PC-3 (cell line): Measurements from ENCODE around the gene CUEDC1. TPM values are rescaled to one million over a fixed set of nuclear protein-coding genes. Genes with fewer than 3 reads are reported as not detected.

Source experiments
- ATAC-seq: fragments of 200-7000 bp; cut with Tn5 transposase; 2 replicates; pipeline ENCODE4 v1.9.1; 2020; ENCODE audit warnings: mild to moderate bottlenecking, moderate library complexity
- BruUV-seq: library from RNA; stranded (reverse); fragments of 400-500 nt; replicated peaks from 2 replicates; lab custom pipeline; 2021; lab: Mats Ljungman, UMichigan
- CTCF ChIA-PET: fragments of 300-600 bp; sonication (Branson Sonifier 250); formaldehyde crosslinking; loops from one replicate; lab custom pipeline; 2022; ENCODE audit warnings: antibody characterized with exemption; lab: Charles Lee
- POLR2A ChIA-PET: fragments of 300-600 bp; sonication (Branson Sonifier 250); formaldehyde crosslinking; loops from one replicate; lab custom pipeline; 2022; ENCODE audit warnings: antibody characterized with exemption; ENCODE audit not compliant: unreplicated experiment; lab: Charles Lee
- DNase-seq: peaks from one replicate; pipeline ENCODE4 v3.0.0-alpha.2; 2015
- H2AFZ ChIP-seq: fragments of 300-600 bp; sonication (generic); 2 replicates; pipeline ENCODE4 v1.6.0; 2016; ENCODE audit warnings: antibody characterized with exemption, low read length
- H3F3A ChIP-seq: fragments of 300-600 bp; sonication (generic); one replicate; pipeline ENCODE4 v1.6.0; 2017; ENCODE audit warnings: antibody characterized with exemption, low read length, control low read depth, mild to moderate bottlenecking; ENCODE audit not compliant: unreplicated experiment
- H3K27ac ChIP-seq: fragments of 300-600 bp; sonication (generic); 2 replicates; pipeline ENCODE4 v1.5.1; 2016; ENCODE audit warnings: mild to moderate bottlenecking, low read length
- H3K27me3 ChIP-seq: fragments of 300-600 bp; sonication (generic); 2 replicates; pipeline ENCODE4 v1.6.1; 2016; ENCODE audit warnings: low read length, mixed read lengths
- H3K36me3 ChIP-seq: fragments of 300-600 bp; sonication (generic); 2 replicates; pipeline ENCODE4 v1.6.1; 2016; ENCODE audit warnings: low read depth, mixed run types, low read length, mixed read lengths
- H3K4me1 ChIP-seq: fragments of 300-600 bp; sonication (generic); 2 replicates; pipeline ENCODE4 v1.5.1; 2016; ENCODE audit warnings: low read length; ENCODE audit not compliant: insufficient read depth
- H3K4me2 ChIP-seq: fragments of 300-600 bp; sonication (generic); 2 replicates; pipeline ENCODE4 v1.6.0; 2016; ENCODE audit warnings: low read length
- H3K4me3 ChIP-seq: fragments of 300-600 bp; sonication (generic); 2 replicates; pipeline ENCODE4 v1.5.1; 2016; ENCODE audit warnings: mild to moderate bottlenecking, low read length, mixed read lengths
- H3K79me2 ChIP-seq: fragments of 300-600 bp; sonication (generic); 2 replicates; pipeline ENCODE4 v1.6.1; 2017; ENCODE audit warnings: low read length, mixed read lengths
- H3K9ac ChIP-seq: fragments of 300-600 bp; sonication (generic); 2 replicates; pipeline ENCODE4 v1.6.0; 2016; ENCODE audit warnings: mild to moderate bottlenecking, low read length
- H3K9me2 ChIP-seq: fragments of 300-600 bp; sonication (generic); replicated peaks from 2 replicates; pipeline ENCODE4 v1.6.1; 2016; ENCODE audit warnings: mixed run types, low read length, mixed read lengths
- H3K9me3 ChIP-seq: fragments of 300-600 bp; sonication (generic); 2 replicates; pipeline ENCODE4 v1.6.1; 2016; ENCODE audit warnings: low read length, mixed read lengths
- H4K20me1 ChIP-seq: fragments of 300-600 bp; sonication (generic); 2 replicates; pipeline ENCODE4 v1.6.1; 2016; ENCODE audit warnings: low read length, mixed read lengths
- CTCF ChIP-seq: fragments of 300-600 bp; sonication (generic); conservative IDR thresholded peaks from 2 replicates; pipeline ENCODE4 v1.5.1; 2017; ENCODE audit warnings: antibody characterized with exemption, low read depth, mild to moderate bottlenecking, low read length
- EZH2 ChIP-seq: fragments of 300-600 bp; sonication (generic); IDR thresholded peaks from one replicate; pipeline ENCODE4 v1.6.1; 2017; ENCODE audit warnings: antibody characterized with exemption, mild to moderate bottlenecking, low read length; ENCODE audit not compliant: unreplicated experiment
- EZH2phosphoT487 ChIP-seq: fragments of 300-600 bp; sonication (generic); IDR thresholded peaks from 2 replicates; pipeline ENCODE4 v1.6.1; 2018; ENCODE audit warnings: mild to moderate bottlenecking, antibody characterized with exemption, low read length, borderline replicate concordance
- intact Hi-C: fragments of 100-400 bp; cut with micrococcal nuclease; formaldehyde crosslinking; loops from 2 replicates; pipeline ENCODE4 v1.9.0; 2023
- total RNA-seq: library from RNA; depleted of rRNA; stranded (reverse); fragments of >200 nt; gene quantifications from 2 replicates; pipeline ENCODE4 v1.2.3, GENCODE V29; 2014

The CUEDC1 gene
- total RNA-seq, 1 experiment from 2014 or later: 31.6 TPM

DNA sequence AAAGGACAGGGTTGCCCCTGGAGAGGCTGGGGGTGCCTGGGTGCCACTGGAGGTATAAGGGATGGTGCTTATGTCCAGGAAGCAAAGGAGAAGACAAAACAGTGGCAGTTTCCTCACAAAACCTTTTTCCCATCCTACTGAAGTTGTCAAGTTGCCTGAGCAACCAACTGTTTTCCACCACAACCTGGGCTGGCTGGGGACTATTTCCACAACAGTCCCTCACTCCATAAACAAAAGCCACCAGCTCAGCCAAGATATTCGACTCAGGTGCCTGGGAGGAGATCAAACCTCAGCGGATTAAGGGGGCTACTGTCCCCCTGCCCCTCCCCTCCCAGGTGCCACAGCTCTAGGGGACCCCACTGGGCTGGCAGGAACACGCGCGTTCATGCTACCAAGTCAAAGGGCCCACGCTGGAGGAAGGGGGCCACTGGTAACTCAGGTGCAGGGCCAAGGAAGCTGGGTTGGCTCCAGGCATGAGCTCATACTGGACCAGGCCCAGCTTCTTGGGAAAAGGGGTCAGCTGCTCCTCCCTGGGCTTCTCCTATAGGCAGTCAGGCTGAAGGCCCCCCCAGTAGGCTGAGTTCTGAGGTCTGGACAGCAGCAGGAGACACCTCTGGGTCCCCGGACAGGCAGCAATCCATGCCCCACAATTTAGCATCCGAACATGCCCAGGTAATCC is 59.7 kb downstream of the CUEDC1 start:
- Histone ChIP-seq H3K4me1 (peaks cover 60% of the 10 kb centered on the region), H3K36me3 (no peaks in the 10 kb centered on the region), H3K27me3 (no peaks in the 10 kb centered on the region), H3K4me2 (no peak overlapping the region), H3K9me3 (no peaks in the 10 kb centered on the region), H3K9me2 (no peaks in the 10 kb centered on the region), H3K79me2 (peaks cover 55% of the 10 kb centered on the region), H3K4me3 (no peak overlapping the region), H3K9ac (no peak overlapping the region), H4K20me1 (no peaks in the 10 kb centered on the region), H3K27ac (no peak overlapping the region), H2AFZ (no peak overlapping the region), H3F3A (no peaks in the 10 kb centered on the region)
- no peak for DNase-seq
- intact Hi-C loops: no loop called here
- ATAC-seq: no peak
- CTCF ChIA-PET: no interaction called here
- POLR2A ChIA-PET: interaction anchor here (0.7 kb wide), 1 partner anchor 60 kb away, joined by 3 read pairs; the partner anchor contains the start of gene CUEDC1
- TF ChIP-seq EZH2 (no peak), CTCF (no peak), EZH2phosphoT487 (no peak)
- BruUV-seq: no TSS peak

DNA sequence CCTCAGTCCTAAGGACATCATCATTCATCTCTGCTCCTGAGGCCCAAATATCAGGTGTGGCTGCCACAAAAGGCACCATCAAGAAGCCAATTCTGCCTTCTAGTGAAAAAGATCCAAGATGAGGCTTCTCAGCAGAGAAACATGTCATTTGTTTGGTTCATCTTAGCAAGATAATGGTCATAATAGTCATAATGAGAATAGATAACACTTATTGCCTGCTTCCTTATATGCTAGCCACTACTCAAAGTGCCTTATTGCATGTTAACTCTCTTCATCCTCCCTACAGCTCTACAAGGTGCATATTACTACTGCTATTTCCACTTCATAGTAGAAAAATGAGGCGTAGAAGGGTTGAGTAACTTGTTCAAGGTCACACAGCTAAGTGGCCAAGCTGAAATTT is 60.4 kb downstream of the CUEDC1 start:
- Histone ChIP-seq H3K4me3 (no peak overlapping the region), H3K27me3 (no peaks in the 10 kb centered on the region), H4K20me1 (no peaks in the 10 kb centered on the region), H3K9me3 (no peaks in the 10 kb centered on the region), H3K9ac (no peak overlapping the region), H3K4me1 (peaks cover 60% of the 10 kb centered on the region), H3K27ac (peak overlapping the region; percentile 3; the same call in 1 of the 2 replicates), H3K9me2 (no peaks in the 10 kb centered on the region), H3K4me2 (no peak overlapping the region), H2AFZ (no peak overlapping the region), H3K36me3 (no peaks in the 10 kb centered on the region), H3K79me2 (peaks cover 50% of the 10 kb centered on the region), H3F3A (peaks cover 5% of the 10 kb centered on the region)
- BruUV-seq: no TSS peak
- DNase-seq (no peak), ATAC-seq (no peak)
- ChIA-PET POLR2A (interaction anchor here (0.7 kb wide), 1 partner anchor 61 kb away, joined by 3 read pairs; the partner anchor contains the start of gene CUEDC1), CTCF (no interaction called here)
- TF ChIP-seq EZH2phosphoT487 (no peak), EZH2 (no peak), CTCF (no peak)
- intact Hi-C loops: no loop called here
